PC-3 (cell line): ENCODE results near the gene MYH10. TPM values are rescaled to one million over a fixed set of nuclear protein-coding genes. Genes with fewer than 3 reads are reported as not detected.

Experiments
- ATAC-seq: fragments of 200-7000 bp; cut with Tn5 transposase; 2 replicates; pipeline ENCODE4 v1.9.1; 2020; ENCODE audit warnings: mild to moderate bottlenecking, moderate library complexity
- BruUV-seq: library from RNA; stranded (reverse); fragments of 400-500 nt; replicated peaks from 2 replicates; lab custom pipeline; 2021; lab: Mats Ljungman, UMichigan
- CTCF ChIA-PET: fragments of 300-600 bp; sonication (Branson Sonifier 250); formaldehyde crosslinking; loops from one replicate; lab custom pipeline; 2022; ENCODE audit warnings: antibody characterized with exemption; lab: Charles Lee
- POLR2A ChIA-PET: fragments of 300-600 bp; sonication (Branson Sonifier 250); formaldehyde crosslinking; loops from one replicate; lab custom pipeline; 2022; ENCODE audit warnings: antibody characterized with exemption; ENCODE audit not compliant: unreplicated experiment; lab: Charles Lee
- DNase-seq: peaks from one replicate; pipeline ENCODE4 v3.0.0-alpha.2; 2015
- H2AFZ ChIP-seq: fragments of 300-600 bp; sonication (generic); 2 replicates; pipeline ENCODE4 v1.6.0; 2016; ENCODE audit warnings: antibody characterized with exemption, low read length
- H3F3A ChIP-seq: fragments of 300-600 bp; sonication (generic); one replicate; pipeline ENCODE4 v1.6.0; 2017; ENCODE audit warnings: antibody characterized with exemption, low read length, control low read depth, mild to moderate bottlenecking; ENCODE audit not compliant: unreplicated experiment
- H3K27ac ChIP-seq: fragments of 300-600 bp; sonication (generic); 2 replicates; pipeline ENCODE4 v1.5.1; 2016; ENCODE audit warnings: mild to moderate bottlenecking, low read length
- H3K27me3 ChIP-seq: fragments of 300-600 bp; sonication (generic); 2 replicates; pipeline ENCODE4 v1.6.1; 2016; ENCODE audit warnings: low read length, mixed read lengths
- H3K36me3 ChIP-seq: fragments of 300-600 bp; sonication (generic); 2 replicates; pipeline ENCODE4 v1.6.1; 2016; ENCODE audit warnings: low read depth, mixed run types, low read length, mixed read lengths
- H3K4me1 ChIP-seq: fragments of 300-600 bp; sonication (generic); 2 replicates; pipeline ENCODE4 v1.5.1; 2016; ENCODE audit warnings: low read length; ENCODE audit not compliant: insufficient read depth
- H3K4me2 ChIP-seq: fragments of 300-600 bp; sonication (generic); 2 replicates; pipeline ENCODE4 v1.6.0; 2016; ENCODE audit warnings: low read length
- H3K4me3 ChIP-seq: fragments of 300-600 bp; sonication (generic); 2 replicates; pipeline ENCODE4 v1.5.1; 2016; ENCODE audit warnings: mild to moderate bottlenecking, low read length, mixed read lengths
- H3K79me2 ChIP-seq: fragments of 300-600 bp; sonication (generic); 2 replicates; pipeline ENCODE4 v1.6.1; 2017; ENCODE audit warnings: low read length, mixed read lengths
- H3K9ac ChIP-seq: fragments of 300-600 bp; sonication (generic); 2 replicates; pipeline ENCODE4 v1.6.0; 2016; ENCODE audit warnings: mild to moderate bottlenecking, low read length
- H3K9me2 ChIP-seq: fragments of 300-600 bp; sonication (generic); replicated peaks from 2 replicates; pipeline ENCODE4 v1.6.1; 2016; ENCODE audit warnings: mixed run types, low read length, mixed read lengths
- H3K9me3 ChIP-seq: fragments of 300-600 bp; sonication (generic); 2 replicates; pipeline ENCODE4 v1.6.1; 2016; ENCODE audit warnings: low read length, mixed read lengths
- H4K20me1 ChIP-seq: fragments of 300-600 bp; sonication (generic); 2 replicates; pipeline ENCODE4 v1.6.1; 2016; ENCODE audit warnings: low read length, mixed read lengths
- EZH2 ChIP-seq: fragments of 300-600 bp; sonication (generic); IDR thresholded peaks from one replicate; pipeline ENCODE4 v1.6.1; 2017; ENCODE audit warnings: antibody characterized with exemption, mild to moderate bottlenecking, low read length; ENCODE audit not compliant: unreplicated experiment
- EZH2phosphoT487 ChIP-seq: fragments of 300-600 bp; sonication (generic); IDR thresholded peaks from 2 replicates; pipeline ENCODE4 v1.6.1; 2018; ENCODE audit warnings: mild to moderate bottlenecking, antibody characterized with exemption, low read length, borderline replicate concordance
- intact Hi-C: fragments of 100-400 bp; cut with micrococcal nuclease; formaldehyde crosslinking; loops from 2 replicates; pipeline ENCODE4 v1.9.0; 2023
- total RNA-seq: library from RNA; depleted of rRNA; stranded (reverse); fragments of >200 nt; gene quantifications from 2 replicates; pipeline ENCODE4 v1.2.3, GENCODE V29; 2014
- TF ChIP-seq, protein P1 (sequence below): fragments of 300-600 bp; sonication (generic); conservative IDR thresholded peaks from 2 replicates; pipeline ENCODE4 v1.5.1; 2017; ENCODE audit warnings: antibody characterized with exemption, low read depth, mild to moderate bottlenecking, low read length

The MYH10 gene
- total RNA-seq, 1 experiment from 2014 or later, result 44.6 TPM

DNA sequence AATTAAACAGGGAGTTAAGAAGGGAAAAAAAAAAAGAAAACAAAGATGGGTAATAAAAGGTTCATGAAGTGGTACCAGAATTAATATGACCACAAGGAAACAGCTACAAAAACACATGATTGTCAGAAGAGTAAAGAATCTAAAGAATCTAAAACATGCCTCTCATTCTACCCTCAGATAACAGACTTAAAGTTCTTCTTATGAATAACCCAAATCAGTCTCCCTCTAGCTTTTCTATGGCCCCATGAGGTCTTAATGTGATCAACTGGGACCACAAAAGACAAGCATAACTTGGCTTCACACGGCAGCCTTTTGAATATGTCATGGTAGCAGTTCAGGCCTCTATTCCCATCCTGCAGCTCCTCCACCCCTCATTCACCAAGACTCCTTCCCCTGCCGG, 6.9 kb downstream of the MYH10 start:
- ChIA-PET CTCF (no interaction called here), POLR2A (no interaction called here)
- Histone ChIP-seq H3K4me1 (peaks cover 9% of the 10 kb centered on the region), H2AFZ (no peak overlapping the region), H3K79me2 (peaks cover 20% of the 10 kb centered on the region), H3K4me2 (no peak overlapping the region), H3K27ac (no peak overlapping the region), H3K9ac (no peak overlapping the region), H3K36me3 (no peaks in the 10 kb centered on the region), H4K20me1 (no peaks in the 10 kb centered on the region), H3K9me2 (no peaks in the 10 kb centered on the region), H3K9me3 (no peaks in the 10 kb centered on the region), H3K4me3 (no peak overlapping the region), H3K27me3 (no peaks in the 10 kb centered on the region), H3F3A (no peaks in the 10 kb centered on the region)
- BruUV-seq, result no TSS peak
- intact Hi-C loops, result no loop called here
- TF ChIP-seq, protein P1, sequence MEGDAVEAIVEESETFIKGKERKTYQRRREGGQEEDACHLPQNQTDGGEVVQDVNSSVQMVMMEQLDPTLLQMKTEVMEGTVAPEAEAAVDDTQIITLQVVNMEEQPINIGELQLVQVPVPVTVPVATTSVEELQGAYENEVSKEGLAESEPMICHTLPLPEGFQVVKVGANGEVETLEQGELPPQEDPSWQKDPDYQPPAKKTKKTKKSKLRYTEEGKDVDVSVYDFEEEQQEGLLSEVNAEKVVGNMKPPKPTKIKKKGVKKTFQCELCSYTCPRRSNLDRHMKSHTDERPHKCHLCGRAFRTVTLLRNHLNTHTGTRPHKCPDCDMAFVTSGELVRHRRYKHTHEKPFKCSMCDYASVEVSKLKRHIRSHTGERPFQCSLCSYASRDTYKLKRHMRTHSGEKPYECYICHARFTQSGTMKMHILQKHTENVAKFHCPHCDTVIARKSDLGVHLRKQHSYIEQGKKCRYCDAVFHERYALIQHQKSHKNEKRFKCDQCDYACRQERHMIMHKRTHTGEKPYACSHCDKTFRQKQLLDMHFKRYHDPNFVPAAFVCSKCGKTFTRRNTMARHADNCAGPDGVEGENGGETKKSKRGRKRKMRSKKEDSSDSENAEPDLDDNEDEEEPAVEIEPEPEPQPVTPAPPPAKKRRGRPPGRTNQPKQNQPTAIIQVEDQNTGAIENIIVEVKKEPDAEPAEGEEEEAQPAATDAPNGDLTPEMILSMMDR, result no peak
- no peak for TF ChIP-seq EZH2
- no peak for TF ChIP-seq EZH2phosphoT487
- ATAC-seq, result no peak
- no peak for DNase-seq

DNA sequence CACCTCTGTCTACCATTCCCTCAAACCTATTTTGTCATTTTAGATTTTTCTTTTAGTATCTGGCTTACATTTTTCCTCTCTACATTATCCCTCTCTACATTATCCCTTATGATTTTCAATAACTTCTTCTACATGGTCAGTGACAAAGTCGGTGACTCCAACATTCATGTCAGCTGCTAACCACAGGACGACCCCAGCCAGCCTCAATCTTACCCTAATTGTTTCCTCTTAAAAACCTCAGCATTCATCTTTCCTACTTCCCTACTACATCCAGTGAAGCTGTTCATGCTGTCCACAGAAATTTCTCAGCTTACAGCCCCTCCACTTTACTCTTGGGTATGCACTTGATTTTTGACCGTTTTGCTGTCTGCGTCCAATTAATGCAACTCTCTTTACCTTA, 8.3 kb downstream of the MYH10 start:
- no peaks in the 10 kb centered on the region for H4K20me1 ChIP-seq

DNA sequence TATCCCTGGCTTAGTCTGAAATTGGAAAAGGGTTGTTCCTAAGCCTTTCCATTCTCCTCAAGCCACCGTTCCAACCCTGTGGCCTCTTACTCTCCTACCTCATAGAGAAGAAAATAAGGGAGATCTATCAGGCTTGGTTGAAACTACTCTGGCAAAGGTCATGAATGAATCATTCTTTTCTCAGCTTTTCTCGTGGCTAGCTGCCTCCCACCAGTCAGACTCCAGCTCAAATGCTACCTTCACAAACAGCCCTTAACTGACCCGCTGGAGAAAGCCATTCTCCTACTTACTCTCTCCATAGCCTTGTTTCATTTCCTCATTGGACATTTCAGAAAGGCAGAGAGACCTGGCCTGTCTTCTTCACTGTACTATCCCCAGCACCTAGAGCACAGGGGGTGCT, 8.9 kb downstream of the MYH10 start:
- no peaks in the 10 kb centered on the region for H3K27me3 ChIP-seq
- no peaks in the 10 kb centered on the region for H3K79me2 ChIP-seq
- H3K4me2 ChIP-seq, result no peak overlapping the region
- H2AFZ ChIP-seq, result no peak overlapping the region
- TF ChIP-seq EZH2, result no peak
- TF ChIP-seq EZH2phosphoT487, result no peak
- TF ChIP-seq, protein P1, result no peak
- H3K27ac ChIP-seq, result no peak overlapping the region
- H3K4me1 ChIP-seq, result peaks cover 6% of the 10 kb centered on the region; the same call in 1 of the 2 replicates
- no peaks in the 10 kb centered on the region for H4K20me1 ChIP-seq
- no peak for ATAC-seq
- POLR2A ChIA-PET, result no interaction called here
- no peak overlapping the region for H3K9ac ChIP-seq
- CTCF ChIA-PET, result no interaction called here
- intact Hi-C loops, result no loop called here
- DNase-seq, result no peak
- no peaks in the 10 kb centered on the region for H3K9me2 ChIP-seq
- no peaks in the 10 kb centered on the region for H3K9me3 ChIP-seq
- no TSS peak for BruUV-seq
- no peaks in the 10 kb centered on the region for H3F3A ChIP-seq
- H3K4me3 ChIP-seq, result no peak overlapping the region
- no peaks in the 10 kb centered on the region for H3K36me3 ChIP-seq

More for the DNA sequence above, 8.3 kb downstream of the MYH10 start:
- H3K4me2 ChIP-seq, result no peak overlapping the region
- no peak for DNase-seq
- H3K36me3 ChIP-seq, result no peaks in the 10 kb centered on the region
- H3K27ac ChIP-seq, result no peak overlapping the region
- no peak for ATAC-seq
- H3K9me2 ChIP-seq, result no peaks in the 10 kb centered on the region
- no peak for TF ChIP-seq EZH2
- TF ChIP-seq EZH2phosphoT487, result no peak
- TF ChIP-seq, protein P1, result no peak
- no TSS peak for BruUV-seq
- ChIA-PET CTCF (no interaction called here), POLR2A (no interaction called here)
- H2AFZ ChIP-seq, result no peak overlapping the region
- no peaks in the 10 kb centered on the region for H3F3A ChIP-seq
- H3K4me3 ChIP-seq, result no peak overlapping the region
- no peaks in the 10 kb centered on the region for H3K27me3 ChIP-seq
- H3K9ac ChIP-seq, result no peak overlapping the region
- H3K4me1 ChIP-seq, result peaks cover 6% of the 10 kb centered on the region; the same call in 1 of the 2 replicates
- intact Hi-C loops, result no loop called here
- no peaks in the 10 kb centered on the region for H3K9me3 ChIP-seq
- H3K79me2 ChIP-seq, result peaks cover 6% of the 10 kb centered on the region; the same call in 1 of the 2 replicates
